Activated naive CD4-positive, alpha-beta T cell treated with Interleukin-2 at 50 U/mL for 16 hours (primary cell): ENCODE data around the gene ANKRD33.
"Not testable (repeated sequence)": the region's sequence is repeated elsewhere in the genome, so short reads cannot be mapped to it uniquely, and the experiment has no call there.

Experiments used
- DNase-seq: peaks from one replicate; pipeline ENCODE4 v3.0.0-alpha.2; 2020

Gene ANKRD33

DNA sequence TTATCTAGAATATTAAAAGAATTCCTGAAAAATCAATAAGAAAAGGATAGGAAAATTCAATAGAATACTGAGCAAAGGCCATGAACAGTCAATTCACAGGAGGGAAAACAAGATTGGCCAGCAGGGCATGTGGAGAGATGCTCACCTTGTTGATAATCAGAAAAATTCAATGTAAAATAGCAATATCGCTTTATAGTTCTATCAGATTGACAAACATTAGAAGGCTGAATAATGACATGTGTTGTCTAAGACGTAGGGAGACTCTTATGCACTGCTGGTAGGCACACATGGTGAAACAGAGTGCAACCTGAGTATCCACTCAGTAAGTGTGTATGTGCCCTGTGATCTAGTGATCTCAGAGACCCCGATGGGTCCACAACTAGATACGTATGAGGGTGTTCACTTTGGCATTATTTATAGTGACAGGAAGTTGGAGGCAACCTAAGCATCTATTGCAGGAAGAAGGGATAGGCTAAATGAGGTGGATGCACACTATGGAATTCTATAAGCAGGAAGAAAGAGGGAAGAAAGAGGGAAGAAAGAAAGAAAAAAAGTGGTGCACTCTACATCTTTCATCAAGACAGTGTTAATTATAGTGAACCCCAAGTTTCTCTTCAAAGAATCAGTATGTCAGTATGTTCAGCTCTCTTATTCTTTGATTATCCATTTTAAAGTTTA is 3.8 kb upstream of the ANKRD33 start:
- no peak for DNase-seq

DNA sequence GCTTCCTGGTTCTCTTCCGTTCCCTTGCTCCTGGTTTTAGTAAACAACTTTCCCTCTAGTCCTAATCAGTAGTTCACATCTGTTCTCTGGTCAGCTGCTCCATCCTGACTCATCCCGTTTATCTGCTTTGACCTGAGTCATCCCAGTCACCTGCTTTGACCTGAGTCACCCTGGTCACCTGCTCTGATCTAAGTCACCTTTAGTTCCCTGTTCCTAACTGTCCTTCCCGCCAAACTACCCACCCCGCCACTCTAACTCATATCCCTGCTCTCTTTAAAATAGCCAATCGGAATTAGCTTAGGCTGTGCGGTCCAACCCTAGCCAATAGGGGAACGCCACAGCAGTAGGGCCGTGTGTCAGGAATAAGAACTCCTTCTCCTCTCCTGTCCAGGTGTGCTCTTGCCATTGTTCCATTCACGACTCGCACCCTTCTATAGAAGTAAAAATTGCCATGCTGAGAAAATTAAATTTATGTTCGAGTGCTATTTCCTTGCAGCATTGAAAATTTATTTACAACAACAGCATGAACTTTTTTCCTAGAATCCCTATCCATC is 3.1 kb upstream of the ANKRD33 start:
- DNase-seq: no peak

DNA sequence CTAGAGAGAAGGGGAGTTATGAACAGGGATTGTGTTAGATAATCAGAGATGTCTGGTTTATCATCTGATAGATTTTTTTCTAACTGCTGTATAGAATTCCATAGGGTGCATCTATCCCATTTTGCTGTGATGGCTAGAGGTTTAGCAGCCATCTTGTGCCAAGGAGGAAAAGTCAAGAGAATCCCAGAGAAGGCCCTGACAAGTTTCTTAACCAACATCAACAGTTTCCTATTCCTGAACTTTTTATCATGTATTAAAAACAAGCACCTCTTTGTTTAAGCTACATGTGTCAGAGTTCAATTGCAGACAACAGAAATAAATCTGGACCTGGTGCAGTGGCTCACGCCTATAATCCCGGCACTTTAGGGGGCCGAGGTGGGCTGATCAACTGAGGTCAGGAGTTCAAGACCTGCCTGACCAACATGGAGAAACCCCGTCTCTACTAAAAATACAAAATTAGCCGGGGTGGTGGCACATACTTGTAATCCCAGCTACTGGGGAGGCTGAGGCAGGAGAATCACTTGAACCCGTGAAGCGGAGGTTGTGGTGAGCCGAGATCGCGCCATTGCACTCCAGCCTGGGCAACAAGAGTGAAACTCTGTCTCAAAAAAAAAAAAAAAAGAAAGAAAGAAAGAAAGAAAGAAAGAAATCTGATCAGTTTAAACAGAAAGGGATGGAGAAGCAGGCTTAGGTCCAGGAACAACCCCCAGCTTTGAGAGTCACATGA is 2.4 kb upstream of the ANKRD33 start:
- not testable (repeated sequence) for DNase-seq

DNA sequence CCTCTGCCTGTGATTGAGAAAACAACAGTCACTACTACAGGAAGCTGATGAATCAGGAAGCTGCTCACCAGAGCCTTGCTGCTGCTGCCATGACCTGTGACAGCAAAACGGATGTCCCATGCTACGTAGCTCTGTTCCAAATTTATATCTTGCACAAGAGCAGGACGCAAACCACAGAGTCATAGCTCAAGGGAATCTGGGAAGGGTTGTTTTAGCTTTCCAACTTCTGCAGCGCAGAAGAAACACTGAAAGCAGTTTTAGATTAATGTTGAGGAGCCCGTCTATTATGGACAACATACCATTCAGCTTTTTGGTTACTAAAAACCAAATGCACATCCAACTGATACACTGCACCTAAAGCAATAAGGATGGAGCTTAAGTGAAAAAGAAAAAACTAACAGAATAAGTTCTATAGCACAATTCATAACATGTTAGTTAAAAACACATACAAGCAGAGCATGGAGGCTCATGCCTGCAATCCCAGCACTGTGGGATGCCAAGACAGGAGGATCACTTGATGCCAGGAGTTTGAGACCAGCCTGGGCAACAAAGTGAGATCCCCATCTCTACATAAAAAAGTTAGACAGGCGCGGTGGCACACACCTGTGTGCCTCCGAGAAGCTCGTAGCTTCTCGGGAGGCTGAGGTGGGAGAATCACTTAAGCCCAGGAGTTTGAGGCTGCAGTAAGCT is 1.7 kb upstream of the ANKRD33 start:
- peak; percentile 20 for DNase-seq

DNA sequence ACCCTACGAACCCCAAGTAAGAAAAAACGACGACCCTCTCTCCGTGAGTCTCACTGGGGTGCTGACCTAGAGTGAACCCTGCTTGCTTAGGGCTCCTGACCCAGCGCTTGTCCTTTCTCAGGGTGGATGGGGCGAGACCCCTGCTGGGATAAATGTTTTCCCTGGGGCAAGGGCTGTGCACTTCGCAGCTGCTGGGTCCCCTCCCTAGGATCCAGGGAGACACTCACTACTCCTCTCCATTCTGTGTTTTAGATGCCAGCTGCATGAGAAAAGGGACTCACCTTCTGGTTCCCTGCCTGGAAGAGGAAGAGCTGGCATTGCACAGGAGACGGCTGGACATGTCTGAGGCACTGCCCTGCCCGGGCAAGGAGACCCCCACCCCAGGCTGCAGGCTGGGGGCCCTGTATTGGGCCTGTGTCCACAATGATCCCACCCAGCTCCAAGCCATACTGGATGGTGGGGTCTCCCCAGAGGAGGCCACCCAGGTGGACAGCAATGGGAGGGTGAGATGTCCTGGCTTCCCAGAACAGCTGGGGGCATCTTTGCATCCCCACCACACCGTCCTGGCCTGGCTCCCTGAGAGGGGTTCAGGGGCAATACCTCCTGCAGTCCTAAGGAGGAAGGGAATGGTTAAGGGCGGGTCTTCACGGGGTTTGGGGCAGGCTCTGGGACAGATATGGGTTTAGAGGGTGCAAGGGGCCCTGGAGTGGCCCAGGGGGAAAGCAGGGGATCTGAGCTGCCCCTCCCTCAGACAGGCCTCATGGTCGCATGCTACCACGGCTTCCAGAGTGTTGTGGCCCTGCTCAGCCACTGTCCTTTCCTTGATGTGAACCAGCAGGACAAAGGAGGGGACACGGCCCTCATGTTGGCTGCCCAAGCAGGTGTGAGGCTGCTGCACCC is 663 bp downstream of the ANKRD33 start:
- DNase-seq: no peak

DNA sequence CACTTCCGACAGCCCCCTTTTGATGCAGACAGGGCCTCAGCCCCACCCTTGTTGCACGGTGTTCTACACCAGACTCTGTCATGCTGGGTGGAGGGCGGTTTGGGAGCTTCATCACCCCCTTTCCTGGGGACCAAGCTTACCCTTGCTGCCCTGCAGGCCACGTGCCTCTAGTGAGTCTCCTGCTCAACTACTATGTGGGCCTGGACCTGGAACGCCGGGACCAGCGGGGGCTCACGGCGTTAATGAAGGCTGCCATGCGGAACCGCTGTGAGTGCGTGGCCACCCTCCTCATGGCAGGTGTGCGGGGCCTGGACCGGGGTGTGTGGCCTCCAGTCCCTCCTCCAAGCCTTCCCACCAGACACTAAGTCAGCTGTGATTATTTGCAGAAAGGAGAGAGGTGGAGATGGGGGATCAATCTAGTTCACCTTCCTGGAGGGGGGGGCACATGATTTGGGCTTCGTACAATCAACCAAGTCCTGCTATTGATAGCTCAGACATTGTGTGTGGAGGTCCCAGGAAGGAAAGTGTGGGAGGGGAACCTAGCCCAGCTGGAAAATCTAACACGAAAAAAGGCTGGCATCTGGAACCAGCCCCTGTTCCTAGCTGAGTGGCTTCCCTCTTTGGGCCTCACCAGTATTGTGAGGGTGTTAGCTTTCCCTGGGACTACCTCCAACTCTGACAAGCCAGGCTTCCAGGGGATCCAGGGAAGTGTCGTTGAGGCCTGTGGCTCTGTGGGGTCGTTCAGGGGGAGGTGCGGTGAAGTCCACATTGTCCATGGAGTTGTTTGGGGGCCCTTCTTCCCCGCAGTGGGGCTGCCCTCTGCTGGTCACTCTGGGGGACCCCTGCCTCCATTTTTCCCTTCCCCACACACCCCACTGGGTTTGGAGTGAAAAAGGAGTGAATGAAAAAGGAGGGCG is 1.6 kb downstream of the ANKRD33 start:
- DNase-seq: no peak

DNA sequence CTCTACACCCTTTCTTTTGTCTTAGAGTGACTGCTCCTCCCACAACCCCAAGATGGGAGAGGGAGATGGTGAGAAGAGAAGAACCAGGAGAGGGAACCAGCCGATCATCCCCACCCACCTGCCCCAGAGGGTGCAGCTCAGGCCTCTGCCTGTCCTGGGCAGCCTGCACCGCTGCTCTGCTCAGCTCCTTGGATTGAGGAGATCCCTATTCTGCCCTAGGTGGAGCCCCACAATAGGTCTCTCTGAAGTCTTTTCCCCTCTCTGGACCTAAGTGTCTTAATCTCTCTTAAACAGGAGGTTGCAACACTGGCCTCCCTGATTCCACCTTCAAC is 2.2 kb downstream of the ANKRD33 start:
- DNase-seq: no peak

DNA sequence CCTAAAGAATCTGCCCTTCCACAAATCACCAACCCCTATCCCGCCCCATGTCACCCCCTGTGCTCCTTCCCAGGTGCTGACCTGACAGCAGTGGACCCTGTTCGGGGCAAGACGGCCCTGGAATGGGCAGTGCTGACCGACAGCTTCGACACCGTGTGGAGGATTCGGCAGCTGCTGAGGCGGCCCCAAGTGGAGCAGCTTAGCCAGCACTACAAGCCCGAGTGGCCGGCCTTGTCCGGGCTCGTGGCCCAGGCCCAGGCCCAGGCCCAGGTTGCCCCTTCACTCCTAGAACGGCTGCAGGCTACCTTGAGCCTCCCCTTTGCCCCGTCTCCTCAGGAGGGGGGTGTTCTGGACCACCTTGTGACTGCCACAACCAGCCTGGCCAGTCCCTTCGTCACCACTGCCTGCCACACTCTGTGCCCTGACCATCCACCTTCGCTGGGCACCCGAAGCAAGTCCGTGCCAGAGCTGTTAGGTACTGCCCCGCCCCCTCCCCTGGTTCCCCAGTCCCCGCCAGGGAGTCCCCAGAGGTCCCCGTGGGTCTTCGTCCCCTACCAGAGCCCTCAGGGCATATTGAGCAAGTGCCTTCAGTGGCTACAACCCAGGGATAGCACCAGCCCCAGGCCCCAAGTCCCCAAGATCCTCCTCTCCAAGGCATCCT is 2.7 kb downstream of the ANKRD33 start:
- no peak for DNase-seq

DNA sequence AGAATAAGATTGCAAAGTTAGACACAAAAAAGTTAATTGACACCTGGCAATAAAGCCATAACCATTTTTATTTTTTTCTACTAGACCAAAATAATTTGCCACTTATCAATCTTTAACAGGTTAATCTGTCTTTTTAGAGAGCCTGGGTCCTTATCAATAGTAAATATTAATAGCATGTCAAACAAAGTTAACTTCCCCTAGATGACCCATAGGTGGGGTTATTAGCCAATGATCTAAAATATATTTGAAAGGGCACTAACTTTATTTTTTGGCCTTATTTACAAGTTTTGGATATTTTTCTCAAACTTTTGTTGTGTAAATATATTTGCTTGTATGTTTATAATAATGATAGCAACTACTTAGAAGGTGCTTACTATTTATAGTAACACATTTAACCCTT is 3.9 kb downstream of the ANKRD33 start:
- no peak for DNase-seq

DNA sequence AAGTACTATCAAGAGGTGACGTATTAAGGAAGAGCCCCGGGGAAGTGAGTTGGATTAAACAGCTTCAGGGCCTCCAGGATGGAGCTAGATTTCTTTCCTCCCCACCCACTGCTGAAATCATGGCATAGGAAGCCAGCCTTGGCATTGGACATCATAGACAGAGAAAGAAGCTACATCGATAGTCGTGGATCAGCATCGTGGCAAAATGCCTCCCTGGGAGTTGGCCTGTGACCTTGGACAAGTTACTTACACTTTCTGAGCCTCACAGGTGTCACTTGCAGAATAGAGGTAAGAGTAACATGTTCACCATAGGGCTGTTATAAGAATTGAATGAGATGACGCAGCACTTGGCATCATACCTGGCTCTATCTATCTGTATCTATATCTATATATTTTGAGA is 5.9 kb downstream of the ANKRD33 start:
- no peak for DNase-seq

DNA sequence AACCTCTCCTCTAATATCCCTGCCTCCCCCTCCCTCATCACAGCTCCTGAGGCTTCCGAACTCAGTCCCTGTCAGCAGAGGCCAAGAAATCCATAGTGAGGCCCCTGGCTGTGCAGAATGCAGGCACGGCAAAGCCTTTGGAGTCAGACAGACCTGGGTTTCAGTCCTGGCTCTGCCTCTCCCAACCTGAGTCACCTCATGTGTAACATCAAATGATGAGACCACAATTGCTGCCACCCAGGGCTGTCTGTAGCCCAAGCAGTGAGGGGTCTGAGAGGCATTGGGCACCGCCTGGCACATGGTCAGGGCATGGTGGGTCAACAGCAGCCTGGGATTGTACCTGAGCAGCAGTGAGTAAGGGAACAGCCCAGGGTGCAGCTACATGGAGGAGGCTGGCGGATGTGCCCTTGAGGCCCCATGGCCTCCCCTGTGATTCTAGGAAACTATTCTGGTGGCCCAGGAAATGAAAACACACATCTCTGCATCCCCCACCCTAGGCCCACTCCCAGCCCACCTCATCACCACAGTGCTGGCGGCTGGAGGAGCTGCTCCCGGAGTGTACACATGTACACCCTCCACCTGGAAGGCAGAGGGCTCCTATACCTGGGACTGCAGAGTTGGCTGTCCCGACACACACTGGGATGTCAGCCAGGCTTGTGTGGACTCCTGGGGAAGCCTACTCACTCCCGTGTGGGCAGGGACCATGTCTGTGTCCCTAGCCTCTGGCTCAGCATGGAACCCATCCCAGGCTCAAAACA is 7.7 kb downstream of the ANKRD33 start:
- no peak for DNase-seq

DNA sequence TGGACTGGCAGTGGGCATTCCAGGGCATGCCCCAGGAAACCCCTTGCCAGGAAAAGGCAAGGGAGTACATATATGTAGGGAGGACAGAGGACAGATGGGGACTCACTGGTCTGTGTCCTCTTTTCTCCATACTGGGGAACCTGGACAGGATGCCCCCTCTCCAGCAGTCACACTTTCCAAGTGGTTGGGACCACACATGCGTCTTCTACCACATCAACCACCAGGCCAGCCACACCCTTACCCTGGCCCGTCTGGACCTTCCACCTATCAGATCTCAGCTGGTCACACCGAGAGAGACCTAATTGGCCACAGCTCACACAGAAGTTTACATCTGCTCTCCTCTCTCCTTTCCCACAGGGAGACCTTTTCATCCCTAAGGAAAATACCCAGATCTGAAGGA is 8.3 kb downstream of the ANKRD33 start:
- no peak for DNase-seq

DNA sequence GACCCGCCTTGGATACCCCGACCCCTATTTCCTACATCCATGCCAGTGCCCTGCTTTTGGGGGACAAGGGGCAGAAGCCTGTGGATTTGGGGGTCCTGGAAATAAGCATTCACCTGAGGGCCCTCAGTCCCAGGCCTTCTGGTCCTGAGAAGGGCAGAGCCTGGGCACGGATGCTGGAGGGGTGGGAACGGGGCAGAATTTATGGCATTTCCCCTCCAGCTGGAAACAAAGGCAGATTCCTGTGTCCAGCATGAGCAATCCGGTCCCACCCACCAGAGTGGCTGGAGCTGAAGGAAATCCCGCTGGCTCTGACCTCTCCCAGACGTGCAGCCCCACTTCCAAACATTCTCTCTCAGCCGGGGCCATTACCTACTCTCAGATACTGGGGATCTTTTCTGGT is 9.3 kb downstream of the ANKRD33 start:
- no peak for DNase-seq

DNA sequence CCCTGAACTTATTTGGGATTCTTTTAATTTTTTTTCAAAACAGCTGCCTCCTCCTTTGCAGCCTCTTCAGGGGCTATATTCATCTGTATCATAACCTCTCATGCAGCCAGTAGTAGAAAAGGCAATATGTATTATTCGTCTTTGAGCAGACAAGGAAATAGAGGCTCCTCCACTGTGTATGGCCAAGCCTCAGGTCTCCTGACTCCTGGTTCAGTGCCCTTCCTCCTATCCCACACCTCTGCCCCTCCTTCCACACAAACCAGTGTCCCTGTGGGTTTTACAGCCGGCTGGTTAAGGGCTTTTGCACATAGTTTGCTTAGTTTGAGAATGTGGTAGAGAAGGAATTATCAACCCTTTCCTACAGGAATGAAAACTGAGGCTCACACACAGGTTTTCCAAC is 10.6 kb downstream of the ANKRD33 start:
- no peak for DNase-seq

DNA sequence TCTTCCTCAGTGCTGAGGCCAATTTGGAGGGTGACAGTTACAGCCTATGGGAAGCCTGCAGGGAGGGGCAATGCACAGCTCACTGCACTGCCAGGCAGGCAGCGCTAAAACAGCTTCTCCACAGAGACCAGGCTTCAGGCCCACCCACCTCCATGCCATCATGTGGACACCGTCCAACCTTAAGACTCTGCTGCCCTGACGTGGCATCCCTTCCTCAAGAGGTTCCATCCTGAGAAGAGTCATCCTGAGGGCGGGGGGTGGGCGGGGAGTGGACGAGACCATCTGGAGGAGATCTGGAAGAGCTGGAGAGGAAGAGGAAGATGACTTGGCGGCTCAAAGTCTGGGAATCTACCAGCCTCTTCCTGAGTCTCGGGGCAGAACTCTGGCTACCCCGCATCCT is 11.0 kb downstream of the ANKRD33 start:
- DNase-seq: no peak

DNA sequence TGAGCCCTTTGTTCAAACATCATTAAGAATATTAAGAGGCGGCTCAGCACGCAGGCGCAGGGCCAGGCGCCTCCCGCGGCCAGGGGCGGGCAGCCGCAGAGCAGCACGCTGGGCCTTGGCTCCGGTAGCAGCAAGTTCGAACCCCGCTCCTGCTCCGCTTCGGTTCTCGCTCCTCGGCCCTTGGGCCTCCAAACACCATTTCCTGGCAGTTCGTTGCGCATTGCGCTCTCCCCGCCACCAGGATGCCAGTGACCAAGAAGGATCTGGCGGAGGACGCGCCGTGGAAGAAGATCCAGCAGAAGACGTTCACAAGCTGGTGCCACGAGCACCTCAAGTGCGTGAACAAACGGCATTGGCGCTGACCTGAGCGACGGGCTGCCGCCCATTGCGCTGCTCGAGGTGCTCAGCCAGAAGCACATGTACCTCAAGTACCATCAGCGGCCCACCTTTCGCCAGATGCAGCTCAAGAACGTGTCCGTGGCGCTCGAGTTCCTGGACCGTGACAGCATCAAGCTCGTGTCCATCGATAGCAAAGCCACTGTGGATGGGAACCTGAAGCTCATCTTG is 12.5 kb downstream of the ANKRD33 start:
- DNase-seq: no peak

DNA sequence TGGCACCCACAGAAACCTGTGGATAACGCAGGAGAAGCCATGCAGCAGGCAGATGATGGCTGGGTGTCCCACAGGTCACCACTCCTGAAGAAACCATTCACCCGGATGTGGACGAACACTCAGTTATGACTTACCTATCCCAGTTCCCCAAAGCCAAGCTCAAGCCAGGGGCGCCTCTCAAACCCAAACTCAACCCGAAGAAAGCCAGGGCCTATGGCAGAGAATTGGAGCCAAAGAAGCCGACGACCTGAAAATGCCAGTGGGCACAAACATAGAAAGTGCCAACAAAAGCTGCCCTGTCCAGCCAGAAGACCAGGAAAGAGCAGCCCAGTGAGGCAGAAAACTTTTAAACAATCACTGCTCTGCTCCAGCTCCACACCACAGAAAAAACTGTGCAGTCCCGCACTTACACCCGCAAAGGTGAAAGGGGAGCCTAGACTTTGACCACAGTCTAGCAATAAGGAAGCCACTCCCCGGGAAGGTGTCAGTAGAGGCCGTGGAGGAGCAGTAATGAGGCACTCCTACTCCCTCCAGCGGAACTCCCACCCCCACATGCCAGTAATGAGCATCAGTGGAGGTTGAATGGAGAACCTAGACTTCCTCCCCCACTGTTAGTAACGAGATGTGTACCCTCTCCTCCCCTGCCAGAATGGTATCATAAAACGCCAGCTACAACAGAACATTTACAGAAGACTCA is 13.4 kb downstream of the ANKRD33 start:
- no peak for DNase-seq

DNA sequence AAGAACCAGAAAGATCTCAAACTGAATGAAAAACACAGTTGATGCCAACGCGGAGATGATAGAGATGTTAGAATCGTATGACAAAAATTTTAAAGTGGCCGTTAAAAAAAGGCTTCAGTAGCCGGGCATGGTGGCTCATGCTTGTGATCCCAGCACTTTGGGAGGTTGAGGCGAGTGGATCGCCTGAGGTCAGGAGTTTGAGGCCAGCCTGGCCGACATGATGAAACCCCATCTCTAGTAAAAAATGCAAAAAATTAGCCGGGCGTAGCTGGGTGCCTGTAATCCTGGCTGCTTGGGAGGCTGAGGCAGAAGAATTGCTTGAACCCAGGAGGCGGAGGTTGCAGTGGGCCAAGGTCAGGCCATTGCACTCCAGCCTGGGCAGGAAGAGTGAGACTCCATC is 14.0 kb downstream of the ANKRD33 start:
- no peak for DNase-seq

DNA sequence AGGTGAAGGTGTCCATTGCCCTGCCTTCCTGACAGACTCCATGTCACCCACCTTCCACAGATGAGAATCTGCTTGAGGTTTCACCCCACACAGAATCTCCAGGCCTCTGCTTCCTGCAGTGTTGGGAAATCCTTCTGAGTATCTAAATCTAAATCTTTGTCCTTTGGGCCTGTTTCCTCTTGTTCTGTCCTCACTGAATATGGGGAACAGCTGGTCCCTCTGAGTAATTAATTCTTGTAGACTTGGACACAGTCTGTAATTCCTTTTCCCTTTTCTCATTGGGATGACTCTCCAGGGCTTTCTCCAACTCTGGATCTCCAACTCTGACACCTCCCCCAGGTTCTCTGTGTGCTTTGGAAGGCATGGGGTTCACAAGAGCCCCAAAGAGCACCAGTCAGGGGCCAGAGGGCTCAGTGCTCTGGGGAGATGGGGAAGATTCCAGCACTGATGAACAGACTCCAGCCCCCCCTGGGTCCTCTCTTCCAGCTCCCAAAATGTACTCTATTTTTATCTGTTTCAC is 17.1 kb downstream of the ANKRD33 start:
- DNase-seq: no peak
